Osteocyte (in vitro differentiated cells): Measurements from ENCODE around the gene COL9A3. TPM values are rescaled to one million over a fixed set of nuclear protein-coding genes. Genes with fewer than 3 reads are reported as not detected.

ENCODE experiments used
- DNase-seq: peaks from one replicate; pipeline ENCODE4 v3.0.0; 2021; ENCODE audit warnings: mixed read lengths; ENCODE audit not compliant: unreplicated experiment; ENCODE audit errors: extremely low spot score
- H3K27ac Mint-ChIP-seq: one replicate; pipeline ENCODE4 v1.8.0; 2021; ENCODE audit warnings: mild to moderate bottlenecking, mixed read lengths; ENCODE audit not compliant: unreplicated experiment
- H3K27me3 Mint-ChIP-seq: one replicate; pipeline ENCODE4 v1.8.0; 2021; ENCODE audit warnings: mixed read lengths; ENCODE audit not compliant: unreplicated experiment
- H3K36me3 Mint-ChIP-seq: one replicate; pipeline ENCODE4 v1.8.0; 2021; ENCODE audit warnings: mixed read lengths; ENCODE audit not compliant: unreplicated experiment
- H3K4me1 Mint-ChIP-seq: one replicate; pipeline ENCODE4 v1.8.0; 2021; ENCODE audit warnings: mixed read lengths; ENCODE audit not compliant: unreplicated experiment
- H3K4me3 Mint-ChIP-seq: one replicate; pipeline ENCODE4 v1.8.0; 2021; ENCODE audit warnings: mild to moderate bottlenecking, moderate library complexity, mixed read lengths; ENCODE audit not compliant: unreplicated experiment
- H3K9me3 Mint-ChIP-seq: one replicate; pipeline ENCODE4 v1.8.0; 2021; ENCODE audit warnings: mixed read lengths; ENCODE audit not compliant: unreplicated experiment
- CTCF ChIP-seq: fragments of 200-600 bp; sonication (generic); IDR thresholded peaks from 2 replicates; pipeline ENCODE4 v1.5.0; 2021; ENCODE audit warnings: antibody characterized with exemption, mild to moderate bottlenecking, moderate library complexity
- total RNA-seq: library from RNA; stranded (reverse); gene quantifications from 2 replicates; pipeline ENCODE4 v1.2.1, GENCODE V29; 2021

COL9A3 gene
- total RNA-seq, 1 donor from 2014 or later = 1.7 TPM

- peaks cover 4% of the 10 kb centered on the region for H3K4me1 Mint-ChIP-seq
- no peak overlapping the region for H3K4me3 Mint-ChIP-seq
- H3K27ac Mint-ChIP-seq = no peak overlapping the region
- no peaks in the 10 kb centered on the region for H3K36me3 Mint-ChIP-seq
- no peak for TF ChIP-seq CTCF
- DNase-seq = no peak
- peaks cover 30% of the 10 kb centered on the region for H3K27me3 Mint-ChIP-seq
- H3K9me3 Mint-ChIP-seq = no peaks in the 10 kb centered on the region
Observed at GRCh38 chr20:62776035-62776691, 40.7 kb upstream of the COL9A3 start.

GRCh38 chr20:62776692-62777527 is 39.9 kb upstream of the COL9A3 start:
- no peak for DNase-seq
- Mint-ChIP-seq H3K27me3 (peaks cover 27% of the 10 kb centered on the region), H3K27ac (no peak overlapping the region), H3K4me1 (peaks cover 4% of the 10 kb centered on the region), H3K9me3 (no peaks in the 10 kb centered on the region), H3K36me3 (no peaks in the 10 kb centered on the region), H3K4me3 (no peak overlapping the region)
- TF ChIP-seq CTCF = no peak

- Mint-ChIP-seq H3K36me3 (no peaks in the 10 kb centered on the region), H3K4me3 (no peak overlapping the region), H3K27me3 (peaks cover 23% of the 10 kb centered on the region), H3K27ac (no peak overlapping the region), H3K4me1 (peaks cover 4% of the 10 kb centered on the region), H3K9me3 (no peaks in the 10 kb centered on the region)
- DNase-seq = no peak
- TF ChIP-seq CTCF = no peak
Observed at GRCh38 chr20:62777528-62777830, 39.4 kb upstream of the COL9A3 start.

- no peak for DNase-seq
- TF ChIP-seq CTCF = no peak
- Mint-ChIP-seq H3K4me3 (no peak overlapping the region), H3K9me3 (no peaks in the 10 kb centered on the region), H3K36me3 (no peaks in the 10 kb centered on the region), H3K27ac (no peak overlapping the region), H3K27me3 (peaks cover 20% of the 10 kb centered on the region), H3K4me1 (peaks cover 4% of the 10 kb centered on the region)
Observed at GRCh38 chr20:62778058-62778457, 38.8 kb upstream of the COL9A3 start.

- Mint-ChIP-seq H3K4me1 (peaks cover 4% of the 10 kb centered on the region), H3K4me3 (no peak overlapping the region), H3K36me3 (no peaks in the 10 kb centered on the region), H3K27ac (no peak overlapping the region), H3K27me3 (peaks cover 14% of the 10 kb centered on the region), H3K9me3 (no peaks in the 10 kb centered on the region)
- no peak for DNase-seq
- TF ChIP-seq CTCF = no peak
Observed at GRCh38 chr20:62778601-62779416, 38.0 kb upstream of the COL9A3 start.
